ENCODE results near the gene TTLL4. TPM values are rescaled to one million over a fixed set of nuclear protein-coding genes. Genes with fewer than 3 reads are reported as not detected.

Gene TTLL4
- total and polyA plus RNA-seq, 9 donors: 9.7 to 25.5 (median 20.7) TPM

DNA sequence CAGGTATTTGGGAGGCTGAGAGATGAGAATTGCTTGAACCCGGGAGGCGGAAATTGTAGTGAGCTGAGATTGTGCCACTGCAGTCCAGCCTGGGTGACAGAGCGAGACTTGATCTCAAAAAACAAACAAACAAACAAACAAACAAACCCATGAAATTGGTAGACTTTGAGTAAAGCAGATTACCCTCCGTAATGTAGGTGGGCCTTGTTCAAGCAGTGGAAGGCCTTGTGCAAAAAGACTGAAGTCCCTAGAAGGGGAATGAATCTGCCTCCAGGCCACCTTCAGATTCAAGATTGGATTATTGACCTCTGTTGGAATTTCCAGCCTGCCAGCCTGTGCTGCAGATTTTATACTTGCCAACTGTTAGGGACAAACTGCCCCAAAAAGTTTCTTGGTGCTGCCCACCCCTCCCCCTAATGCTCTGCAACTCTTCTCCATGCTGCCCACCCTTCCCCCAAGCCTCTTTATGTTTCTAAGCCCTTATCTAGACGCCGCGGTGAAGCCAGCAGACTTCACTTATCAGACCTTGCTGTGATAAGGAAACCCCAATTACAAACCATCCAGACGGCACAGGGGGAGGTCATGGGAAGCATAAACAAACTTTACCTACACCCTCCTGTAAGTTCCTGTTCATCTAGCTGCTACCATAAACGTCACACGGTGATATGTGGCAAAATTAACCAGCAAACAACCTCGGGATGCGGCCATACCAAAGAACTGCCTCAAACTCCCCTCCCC, 88.3 kb downstream of the TTLL4 start:
- H3K27me3 ChIP-seq (ENCODE audit: control insufficient read depth, insufficient read depth, low read length): peaks cover 3% of the 10 kb centered on the region
- no peaks in the 10 kb centered on the region for H3K36me3 ChIP-seq (ENCODE audit: control insufficient read depth, insufficient read depth, low read length)
- no peaks in the 10 kb centered on the region for H3K9me3 ChIP-seq (replicated peaks; ENCODE audit: control insufficient read depth, low read depth, low read length)
- WGBS (ENCODE audit: insufficient coverage): 20% methylated on average over 8 of the region's 12 CpGs
- H3K27ac ChIP-seq (ENCODE audit: low read length): no peak overlapping the region
- DNase-seq: no peak
- no peaks in the 10 kb centered on the region for H3K4me1 ChIP-seq (ENCODE audit: control insufficient read depth, insufficient read depth, low read length)
- no peak overlapping the region for H3K4me3 ChIP-seq (ENCODE audit: low read length)

DNA sequence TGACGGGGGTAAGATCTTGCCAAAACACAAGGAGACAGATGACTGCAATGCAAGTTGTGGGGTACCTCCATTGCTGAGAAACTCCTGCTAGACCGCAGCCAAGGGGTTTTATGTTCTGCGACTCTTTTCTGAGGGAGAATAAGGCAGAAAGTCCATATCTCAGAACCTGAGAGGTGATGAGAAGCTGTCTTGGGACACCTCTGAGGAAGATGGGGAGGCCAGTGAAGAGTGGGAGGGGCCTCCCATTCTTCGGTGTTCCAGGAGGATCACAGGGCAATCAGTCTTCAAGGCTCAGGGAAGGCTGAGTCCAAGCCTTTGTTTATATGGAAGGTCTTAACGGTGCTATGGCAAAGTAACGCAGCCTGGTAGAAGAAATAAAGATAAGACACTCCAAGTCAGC, 89.4 kb downstream of the TTLL4 start:
- H3K4me1 ChIP-seq (ENCODE audit: control insufficient read depth, insufficient read depth, low read length): no peaks in the 10 kb centered on the region
- H3K9me3 ChIP-seq (replicated peaks; ENCODE audit: control insufficient read depth, low read depth, low read length): peaks cover 5% of the 10 kb centered on the region
- H3K27me3 ChIP-seq (ENCODE audit: control insufficient read depth, insufficient read depth, low read length): peaks cover 3% of the 10 kb centered on the region
- no peak overlapping the region for H3K27ac ChIP-seq (ENCODE audit: low read length)
- DNase-seq: no peak
- 39% methylated on average over 4 of the region's 6 CpGs for WGBS (ENCODE audit: insufficient coverage)
- H3K4me3 ChIP-seq (ENCODE audit: low read length): no peak overlapping the region
- H3K36me3 ChIP-seq (ENCODE audit: control insufficient read depth, insufficient read depth, low read length): no peaks in the 10 kb centered on the region

DNA sequence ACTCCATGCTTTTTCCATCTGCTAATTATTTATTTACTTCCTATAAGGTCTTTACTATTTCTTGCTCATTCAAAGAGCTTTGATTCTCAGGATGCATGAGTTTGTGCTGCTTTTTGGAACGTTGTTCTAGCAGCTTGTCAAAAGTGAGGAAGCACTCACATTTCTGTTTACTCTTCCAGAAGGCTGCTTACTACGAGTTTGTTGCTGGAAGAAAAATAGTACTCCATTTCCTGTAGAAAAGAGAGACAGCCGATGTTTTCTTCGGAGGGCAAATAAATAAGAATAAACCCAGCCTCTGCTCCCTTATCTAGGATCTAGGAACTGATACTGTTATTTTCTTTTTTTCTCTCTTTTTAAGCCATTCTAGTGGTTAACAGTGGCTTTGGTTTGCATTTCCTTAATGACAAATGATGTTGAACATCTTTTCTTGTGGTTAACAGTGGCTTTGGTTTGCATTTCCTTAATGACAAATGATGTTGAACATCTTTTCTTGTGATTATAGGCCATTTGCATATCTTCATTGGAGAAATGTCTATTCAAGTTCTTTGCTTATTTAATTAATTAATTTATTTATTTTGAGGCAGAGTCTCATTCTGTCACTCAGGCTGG, 91.9 kb downstream of the TTLL4 start:
- Histone ChIP-seq H3K27ac (ENCODE audit: low read length) (no peak overlapping the region), H3K4me3 (ENCODE audit: low read length) (no peak overlapping the region), H3K27me3 (ENCODE audit: control insufficient read depth, insufficient read depth, low read length) (peaks cover 3% of the 10 kb centered on the region), H3K9me3 (replicated peaks; ENCODE audit: control insufficient read depth, low read depth, low read length) (peaks cover 5% of the 10 kb centered on the region), H3K36me3 (ENCODE audit: control insufficient read depth, insufficient read depth, low read length) (no peaks in the 10 kb centered on the region), H3K4me1 (ENCODE audit: control insufficient read depth, insufficient read depth, low read length) (peaks cover 14% of the 10 kb centered on the region)
- no peak for DNase-seq
- no CpG with 5 or more reads among the region's 4 CpGs for WGBS (ENCODE audit: insufficient coverage)

DNA sequence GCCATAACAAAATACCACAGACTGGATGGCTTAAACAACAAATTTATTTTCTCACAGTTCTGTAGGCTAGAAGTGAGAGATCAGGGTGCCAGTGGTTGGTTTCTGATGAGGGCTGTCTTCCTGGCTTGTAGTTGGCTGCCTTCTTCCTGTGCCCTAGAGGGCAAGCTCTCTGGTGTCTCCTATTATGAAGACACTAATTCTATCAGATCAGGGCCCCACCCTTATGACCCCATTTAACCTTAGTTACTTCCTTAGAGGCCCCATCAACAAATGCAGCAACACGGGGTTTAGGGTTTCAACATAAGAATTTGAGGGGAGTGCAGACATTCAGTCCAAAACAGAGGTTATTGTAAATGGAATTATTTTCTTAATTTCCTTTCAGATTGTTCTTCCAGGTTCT, 94.2 kb downstream of the TTLL4 start:
- H3K27ac ChIP-seq (ENCODE audit: low read length): peak overlapping the region; percentile 77
- peaks cover 18% of the 10 kb centered on the region for H3K4me1 ChIP-seq (ENCODE audit: control insufficient read depth, insufficient read depth, low read length)
- no peak overlapping the region for H3K4me3 ChIP-seq (ENCODE audit: low read length)
- WGBS (ENCODE audit: insufficient coverage): no CpG with 5 or more reads among the region's 1 CpG
- H3K27me3 ChIP-seq (ENCODE audit: control insufficient read depth, insufficient read depth, low read length): peaks cover 3% of the 10 kb centered on the region
- H3K9me3 ChIP-seq (replicated peaks; ENCODE audit: control insufficient read depth, low read depth, low read length): peaks cover 5% of the 10 kb centered on the region
- H3K36me3 ChIP-seq (ENCODE audit: control insufficient read depth, insufficient read depth, low read length): no peaks in the 10 kb centered on the region
- no peak for DNase-seq

Other genes starting within 250 kb of the TTLL4 start
- 11.0 TPM for gene USP37, start 142.5 kb upstream of the TTLL4 start, total RNA-seq
- 10 to 100 TPM in 1 of 8 donors, 1 to 10 TPM in 7; 4.8 to 10.7 (median 9.0) TPM for gene USP37, start 142.5 kb upstream of the TTLL4 start, polyA plus RNA-seq (ENCODE audit: insufficient read depth in 1 of 8, insufficient read length in 8 of 8, low replicate concordance in 1 of 8)
- 35.4 TPM for gene CNOT9, start 142.0 kb upstream of the TTLL4 start, total RNA-seq
- gene CNOT9, start 142.0 kb upstream of the TTLL4 start, polyA plus RNA-seq (ENCODE audit: insufficient read depth in 1 of 8, insufficient read length in 8 of 8, low replicate concordance in 1 of 8): 10 to 100 TPM; 31.2 to 42.3 (median 36.1) TPM
- 41.8 TPM for gene PLCD4, start 102.9 kb upstream of the TTLL4 start, total RNA-seq
- 10 to 100 TPM; 26.8 to 58.5 (median 45.9) TPM for gene PLCD4, start 102.9 kb upstream of the TTLL4 start, polyA plus RNA-seq (ENCODE audit: insufficient read depth in 1 of 8, insufficient read length in 8 of 8, low replicate concordance in 1 of 8)
- gene ZNF142, start 51.2 kb upstream of the TTLL4 start, total RNA-seq: 7.0 TPM
- gene ZNF142, start 51.2 kb upstream of the TTLL4 start, polyA plus RNA-seq (ENCODE audit: insufficient read depth in 1 of 8, insufficient read length in 8 of 8, low replicate concordance in 1 of 8): 10 to 100 TPM; 10.3 to 17.8 (median 12.4) TPM
- gene BCS1L, start 51.2 kb upstream of the TTLL4 start, total RNA-seq: 33.8 TPM
- 10 to 100 TPM; 33.6 to 43.4 (median 37.8) TPM for gene BCS1L, start 51.2 kb upstream of the TTLL4 start, polyA plus RNA-seq (ENCODE audit: insufficient read depth in 1 of 8, insufficient read length in 8 of 8, low replicate concordance in 1 of 8)
- 20.2 TPM for gene RNF25, start 38.8 kb upstream of the TTLL4 start, total RNA-seq
- gene RNF25, start 38.8 kb upstream of the TTLL4 start, polyA plus RNA-seq (ENCODE audit: insufficient read depth in 1 of 8, insufficient read length in 8 of 8, low replicate concordance in 1 of 8): 10 to 100 TPM; 22.2 to 32.6 (median 27.9) TPM
- gene STK36, start 38.7 kb upstream of the TTLL4 start, total RNA-seq: 18.8 TPM
- gene STK36, start 38.7 kb upstream of the TTLL4 start, polyA plus RNA-seq (ENCODE audit: insufficient read depth in 1 of 8, insufficient read length in 8 of 8, low replicate concordance in 1 of 8): 10 to 100 TPM; 21.5 to 32.3 (median 27.1) TPM
- 18.4 TPM for gene CYP27A1, start 71.3 kb downstream of the TTLL4 start, total RNA-seq
- 10 to 100 TPM; 11.8 to 26.8 (median 19.7) TPM for gene CYP27A1, start 71.3 kb downstream of the TTLL4 start, polyA plus RNA-seq (ENCODE audit: insufficient read depth in 1 of 8, insufficient read length in 8 of 8, low replicate concordance in 1 of 8)
- 19.3 TPM for gene PRKAG3, start 121.0 kb downstream of the TTLL4 start, total RNA-seq
- 10 to 100 TPM in 7 of 8 donors, 1 to 10 TPM in 1; 9.9 to 22.6 (median 19.0) TPM for gene PRKAG3, start 121.0 kb downstream of the TTLL4 start, polyA plus RNA-seq (ENCODE audit: insufficient read depth in 1 of 8, insufficient read length in 8 of 8, low replicate concordance in 1 of 8)
- 0.09 TPM for gene WNT6, start 149.0 kb downstream of the TTLL4 start, total RNA-seq
- gene WNT6, start 149.0 kb downstream of the TTLL4 start, polyA plus RNA-seq (ENCODE audit: insufficient read depth in 1 of 8, insufficient read length in 8 of 8, low replicate concordance in 1 of 8): 1 to 10 TPM in 1 of 8 donors, under 1 TPM in 5, not detected in 2; 0.11 to 2.8 (median 0.13) TPM
- 0.04 TPM for gene WNT10A, start 170.0 kb downstream of the TTLL4 start, total RNA-seq
- 1 to 10 TPM in 1 of 8 donors, under 1 TPM in 2, not detected in 5; 0.06 to 1.7 (median 0.07) TPM for gene WNT10A, start 170.0 kb downstream of the TTLL4 start, polyA plus RNA-seq (ENCODE audit: insufficient read depth in 1 of 8, insufficient read length in 8 of 8, low replicate concordance in 1 of 8)
- gene CDK5R2, start 248.8 kb downstream of the TTLL4 start, total RNA-seq: 0.04 TPM
- gene CDK5R2, start 248.8 kb downstream of the TTLL4 start, polyA plus RNA-seq (ENCODE audit: insufficient read depth in 1 of 8, insufficient read length in 8 of 8, low replicate concordance in 1 of 8): under 1 TPM in 5 of 8 donors, not detected in 3; 0.07 to 0.16 (median 0.08) TPM

Data from muscle of leg (tissue), 11 donors.